ENCODE data around the gene UBB.

- TF ChIP-seq CTCF (IDR thresholded peaks at IDR 0.05), result peak; percentile 79 to 95 (median 88)
- TF ChIP-seq POLR2A (IDR thresholded peaks at IDR 0.05), result no peak
Observed at GRCh38 chr17:16363749-16364536, 16.9 kb upstream of the UBB start.
